T47D (cell line): ENCODE results near the gene CASP8AP2.
A peak's percentile ranks its signal among the peaks of the same experiment; 100 is the strongest.
"Not testable (repeated sequence)": the region's sequence is repeated elsewhere in the genome, so short reads cannot be mapped to it uniquely, and the experiment has no call there.

Experiments used
- DNase-seq, 2 experiments: peaks; one replicate each; pipeline versions ENCODE4 v3.0.0 to v3.0.0-alpha.2; 2011 to 2012; ENCODE audit warnings: low read depth in 1 of 2, low spot score in 1 of 2
- JUND ChIP-seq: IDR thresholded peaks from 2 replicates; pipeline ENCODE4 v1.6.1; 2012; ENCODE audit warnings: low read depth
- in situ Hi-C: cut with HindIII; loops from 2 replicates; pipeline ENCODE4 v1.10.0; 2016; ENCODE audit warnings: low sequenced_read_pairs, low pct_unique_long_range_greater_than_20kb

Gene CASP8AP2

DNA sequence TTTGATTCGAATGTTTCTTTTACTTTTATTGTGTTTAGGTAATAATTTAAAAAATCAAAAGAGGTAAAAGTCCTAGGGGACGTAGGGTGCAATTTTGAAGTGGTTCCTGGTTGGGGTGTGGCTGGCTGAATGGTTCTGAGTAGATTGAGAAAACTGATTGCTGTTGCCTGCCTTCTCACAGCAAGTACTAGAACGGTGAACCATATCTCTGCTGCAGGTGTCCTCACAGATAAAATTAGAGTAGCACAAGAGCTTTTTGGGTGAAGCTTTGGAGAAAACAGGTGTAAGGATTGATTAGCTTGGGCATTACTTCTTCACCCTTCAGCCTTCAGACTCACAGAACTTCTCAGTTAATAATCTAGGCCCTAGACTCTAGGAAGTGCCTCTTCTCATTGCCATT is 44.8 kb downstream of the CASP8AP2 start:
- in situ Hi-C loops = no loop called here
- no peak for DNase-seq
- no peak for TF ChIP-seq JUND

DNA sequence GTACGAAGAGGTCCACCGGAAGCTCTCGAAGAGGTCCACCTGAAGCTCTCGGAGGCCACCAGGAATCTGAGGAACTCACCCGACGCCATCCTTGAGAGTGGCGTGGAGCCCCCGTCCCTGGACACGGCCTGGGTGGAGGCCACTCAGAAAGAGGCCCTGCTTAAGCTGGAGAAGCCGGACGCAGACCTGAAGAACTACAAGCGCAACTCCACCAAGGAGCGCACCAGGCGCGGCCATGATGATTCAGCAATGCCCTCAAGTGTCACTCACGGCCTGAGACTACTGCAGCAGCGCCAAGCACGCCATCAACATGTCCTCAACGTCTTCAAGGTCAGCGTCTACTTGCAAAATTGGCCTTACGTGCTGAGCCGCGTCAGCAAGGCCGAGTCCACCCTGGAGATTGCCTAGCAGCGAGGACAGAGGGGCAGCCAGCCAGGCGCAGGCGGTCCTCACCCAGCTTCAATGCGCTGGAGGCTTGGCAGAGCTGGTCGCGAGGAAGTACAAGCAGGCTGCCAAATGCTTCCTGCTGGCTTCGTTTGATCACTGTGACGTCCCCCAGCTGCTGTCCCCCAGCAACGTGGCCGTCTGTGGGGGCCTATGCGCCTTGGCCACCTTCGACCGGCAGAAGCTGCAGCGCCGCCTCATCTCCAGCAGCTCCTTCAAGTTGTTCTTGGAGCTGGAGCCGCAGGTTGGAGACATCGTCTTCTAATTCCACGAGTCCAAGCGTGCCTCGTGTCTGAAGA is 56.9 kb downstream of the CASP8AP2 start:
- in situ Hi-C loops = no loop called here
- DNase-seq = no peak
- TF ChIP-seq JUND = no peak

DNA sequence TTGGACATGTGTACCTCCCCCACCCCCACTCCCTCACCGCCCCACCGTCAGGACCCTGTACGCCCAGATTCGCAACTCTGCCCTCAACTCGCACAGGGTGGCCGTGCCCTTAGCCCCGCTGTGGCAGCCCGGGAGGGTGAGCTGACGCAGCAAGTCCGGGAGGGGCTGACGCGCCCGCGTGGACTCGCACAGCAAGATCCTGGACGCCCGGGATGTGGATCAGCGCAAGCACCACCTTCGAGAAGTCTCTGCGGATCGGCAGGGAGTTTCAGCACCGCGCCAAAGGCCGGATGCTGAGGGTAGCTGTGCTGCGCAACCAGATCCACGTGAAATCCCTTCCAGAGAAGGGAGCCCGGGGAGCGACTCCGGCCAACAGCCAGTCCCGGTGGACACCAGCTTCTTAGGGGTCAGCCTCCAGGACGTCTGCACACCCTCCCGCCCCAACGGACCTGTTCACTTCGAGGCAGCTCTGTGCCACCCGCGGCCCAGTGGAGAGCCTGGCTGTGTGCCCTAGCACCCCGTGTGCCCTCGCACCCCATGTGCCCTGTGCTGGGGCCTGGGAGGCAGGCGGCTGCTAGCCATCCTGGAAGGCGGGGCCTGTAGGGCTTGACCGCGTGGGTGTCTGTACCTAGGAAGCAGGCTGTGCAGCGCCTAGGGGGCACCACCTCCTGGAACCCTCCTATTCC is 57.9 kb downstream of the CASP8AP2 start:
- in situ Hi-C loops = no loop called here
- TF ChIP-seq JUND = no peak
- no peak for DNase-seq

DNA sequence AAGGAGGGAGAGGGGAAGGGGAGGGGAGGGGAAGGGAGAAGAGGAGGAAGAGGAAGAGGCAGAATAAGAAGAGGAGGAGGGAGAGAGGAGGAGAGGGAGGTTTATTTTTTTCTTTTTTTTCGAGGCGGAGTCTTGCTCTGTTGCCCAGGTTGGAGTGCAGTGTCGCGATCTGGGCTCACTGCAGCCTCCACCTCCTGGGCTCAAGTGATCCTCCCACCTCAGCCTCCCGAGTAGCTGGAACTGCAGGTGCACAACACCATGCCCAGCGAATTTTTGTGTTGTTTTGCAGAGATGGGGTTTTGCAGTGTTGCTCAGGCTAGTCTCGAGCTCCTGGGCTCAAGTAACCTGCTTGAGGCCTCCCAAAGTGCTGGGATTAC is 58.4 kb downstream of the CASP8AP2 start:
- no peak for TF ChIP-seq JUND
- DNase-seq = no peak
- in situ Hi-C loops = no loop called here

DNA sequence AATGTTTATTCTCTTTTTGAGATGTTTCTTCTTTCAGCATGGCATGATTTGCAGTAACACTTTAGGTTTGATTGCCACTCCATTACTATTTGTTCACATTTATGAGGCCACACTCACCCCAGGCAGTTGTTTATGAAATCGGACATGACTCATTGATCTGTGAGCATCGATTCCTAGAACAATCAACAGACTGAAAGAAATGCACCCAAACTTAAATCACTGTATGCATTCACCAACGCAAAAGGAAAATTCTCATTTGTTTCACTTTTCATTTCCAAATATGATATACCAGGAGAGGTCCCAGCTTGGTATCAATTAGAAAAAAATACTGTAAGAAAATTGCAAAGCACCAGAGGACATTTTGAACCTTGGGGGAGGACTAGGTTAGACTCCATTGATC is 59.2 kb downstream of the CASP8AP2 start:
- no peak for DNase-seq
- in situ Hi-C loops = no loop called here
- TF ChIP-seq JUND = no peak

DNA sequence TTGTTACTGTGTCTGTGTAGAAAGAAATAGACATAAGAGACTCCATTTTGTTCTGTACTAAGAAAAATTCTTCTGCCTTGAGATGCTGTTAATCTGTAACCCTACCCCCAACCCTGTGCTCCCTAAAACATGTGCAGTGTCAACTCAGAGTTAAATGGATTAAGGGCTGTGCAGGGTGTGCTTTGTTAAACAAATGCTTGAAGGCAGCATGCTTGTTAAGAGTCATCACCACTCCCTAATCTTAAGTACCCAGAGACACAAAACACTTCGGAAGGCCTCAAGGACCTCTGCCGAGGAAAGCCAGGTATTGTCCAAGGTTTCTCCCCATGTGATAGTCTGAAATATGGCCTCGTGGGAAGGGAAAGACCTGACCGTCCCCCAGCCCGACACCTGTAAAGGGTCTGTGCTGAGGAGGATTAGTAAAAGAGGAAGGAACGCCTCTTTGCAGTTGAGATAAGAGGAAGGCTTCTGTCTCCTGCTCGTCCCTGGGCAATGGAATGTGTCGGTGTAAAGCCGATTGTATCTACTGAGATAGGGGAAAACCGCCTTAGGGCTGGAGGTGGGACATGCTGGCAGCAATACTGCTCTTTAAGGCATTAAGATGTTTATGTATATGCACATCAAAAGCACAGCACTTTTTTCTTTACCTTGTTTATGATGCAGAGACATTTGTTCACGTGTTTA is 61.3 kb downstream of the CASP8AP2 start:
- in situ Hi-C loops, DNase-seq: not testable (repeated sequence)

DNA sequence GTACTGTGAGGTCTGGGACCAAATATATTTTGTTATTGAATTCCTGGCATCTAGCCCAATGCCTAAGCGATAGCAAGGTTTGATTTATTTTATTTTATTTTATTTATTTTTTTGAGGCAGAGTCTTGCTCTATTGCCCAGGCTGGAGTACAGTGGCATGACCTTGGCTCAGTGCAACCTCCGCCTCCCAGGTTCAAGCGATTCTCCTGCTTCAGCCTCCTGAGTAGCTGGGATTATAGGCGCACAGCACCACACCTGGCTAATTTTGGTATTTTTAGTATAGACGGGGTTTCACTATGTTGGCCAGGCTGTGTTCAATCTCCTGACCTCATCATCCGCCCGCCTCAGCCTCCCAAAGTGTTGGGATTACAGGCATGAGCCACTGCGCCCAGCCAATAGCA is 62.9 kb downstream of the CASP8AP2 start:
- DNase-seq, in situ Hi-C loops: not testable (repeated sequence)

DNA sequence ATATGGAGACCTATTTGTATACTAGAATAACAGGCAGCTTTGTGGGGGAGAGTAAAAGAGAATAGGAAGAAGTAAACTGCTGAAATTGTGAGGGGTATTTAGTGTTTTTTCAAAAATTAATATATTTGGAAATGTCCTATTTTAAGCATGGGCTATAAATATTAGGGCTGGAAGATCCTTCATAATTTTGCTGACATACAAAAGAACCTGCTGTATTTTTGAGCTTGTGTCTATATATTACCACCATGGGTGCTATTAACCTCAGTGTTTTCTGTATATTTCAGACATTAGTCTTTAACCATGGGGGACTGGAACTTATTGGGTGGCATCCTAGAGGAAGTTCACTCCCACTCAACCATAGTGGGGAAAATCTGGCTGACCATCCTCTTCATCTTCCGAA is 64.5 kb downstream of the CASP8AP2 start, which contains the start of gene GJA10:
GJA10 (plus strand) TSS at position 301 of the 400 bp plus-strand sequence; CDS start at position 301, 0 bp downstream.
- in situ Hi-C loops = no loop called here
- no peak for TF ChIP-seq JUND
- DNase-seq = no peak

DNA sequence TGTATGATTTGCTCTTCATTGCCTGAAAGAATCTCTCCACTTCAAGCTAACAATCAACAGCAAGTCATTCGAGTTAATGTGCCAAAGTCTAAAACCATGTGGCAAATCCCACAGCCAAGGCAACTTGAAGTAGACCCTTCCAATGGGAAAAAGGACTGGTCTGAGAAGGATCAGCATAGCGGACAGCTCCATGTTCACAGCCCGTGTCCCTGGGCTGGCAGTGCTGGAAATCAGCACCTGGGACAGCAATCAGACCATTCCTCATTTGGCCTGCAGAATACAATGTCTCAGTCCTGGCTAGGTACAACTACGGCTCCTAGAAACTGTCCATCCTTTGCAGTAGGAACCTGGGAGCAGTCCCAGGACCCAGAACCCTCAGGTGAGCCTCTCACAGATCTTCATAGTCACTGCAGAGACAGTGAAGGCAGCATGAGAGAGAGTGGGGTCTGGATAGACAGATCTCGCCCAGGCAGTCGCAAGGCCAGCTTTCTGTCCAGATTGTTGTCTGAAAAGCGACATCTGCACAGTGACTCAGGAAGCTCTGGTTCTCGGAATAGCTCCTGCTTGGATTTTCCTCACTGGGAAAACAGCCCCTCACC is 65.7 kb downstream of the CASP8AP2 start:
- in situ Hi-C loops = no loop called here

DNA sequence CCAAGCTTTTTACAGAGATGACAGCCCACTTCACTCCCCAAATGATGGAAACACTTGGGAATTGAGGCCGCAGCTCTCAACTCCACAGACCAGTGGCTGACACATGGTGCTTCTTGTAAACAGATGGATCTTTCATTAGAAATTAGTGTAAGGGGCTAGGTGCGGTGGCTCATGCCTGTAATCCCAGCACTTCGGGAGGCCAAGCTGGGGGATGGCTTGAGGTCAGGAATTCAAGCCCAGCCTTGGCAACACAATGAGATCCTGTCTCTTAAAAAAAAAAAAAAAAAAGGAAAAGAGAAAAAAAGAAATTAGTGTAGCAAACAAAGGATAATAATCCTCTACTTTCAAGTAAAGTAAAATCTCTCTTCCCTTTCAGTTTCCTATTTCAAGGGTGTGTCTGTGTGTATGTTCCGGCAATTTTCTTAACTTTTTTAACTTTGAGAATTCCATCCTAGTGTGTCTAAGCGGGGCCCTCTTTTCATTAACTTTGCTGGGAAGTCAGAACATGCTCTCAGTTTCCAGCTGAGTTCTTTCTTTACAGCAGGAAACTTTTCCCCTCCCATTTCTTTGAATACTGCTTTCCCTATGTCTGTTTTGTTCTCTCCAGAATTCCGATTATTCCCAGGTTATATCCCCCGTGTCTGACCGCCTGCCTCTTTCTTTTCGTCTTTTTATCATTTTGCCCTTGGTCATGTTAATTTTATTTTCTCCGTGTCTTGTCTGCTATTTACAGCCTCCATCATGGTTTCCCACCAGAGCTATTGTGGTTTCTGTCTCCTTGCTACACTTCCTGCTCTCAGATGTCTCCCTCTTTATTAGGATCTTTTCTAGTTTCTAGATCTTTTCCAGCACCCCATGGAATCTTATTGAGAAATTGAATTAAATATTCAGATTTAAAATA is 80.6 kb downstream of the CASP8AP2 start:
- DNase-seq, in situ Hi-C loops: not testable (repeated sequence)

More for the DNA sequence above, 65.7 kb downstream of the CASP8AP2 start:
- peak; percentile 44 to 77 for DNase-seq
- no peak for TF ChIP-seq JUND

DNA sequence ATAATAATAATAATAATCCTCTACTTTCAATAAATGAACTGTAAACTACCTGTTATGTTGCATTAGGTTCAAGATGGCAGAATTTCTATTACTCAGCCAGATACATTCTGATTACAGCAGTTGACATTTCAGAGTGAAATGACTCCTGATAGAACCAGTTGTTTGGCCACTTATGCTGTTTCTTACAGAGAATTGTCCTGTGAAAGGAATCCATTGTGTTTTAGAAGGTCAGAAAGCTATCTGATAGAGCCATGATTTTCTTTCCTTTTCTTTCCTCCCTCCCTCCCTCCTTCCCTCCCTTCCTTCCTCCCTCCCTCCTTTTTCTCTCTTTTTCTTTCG is 81.2 kb downstream of the CASP8AP2 start:
- in situ Hi-C loops = no loop called here
- no peak for DNase-seq
- no peak for TF ChIP-seq JUND

DNA sequence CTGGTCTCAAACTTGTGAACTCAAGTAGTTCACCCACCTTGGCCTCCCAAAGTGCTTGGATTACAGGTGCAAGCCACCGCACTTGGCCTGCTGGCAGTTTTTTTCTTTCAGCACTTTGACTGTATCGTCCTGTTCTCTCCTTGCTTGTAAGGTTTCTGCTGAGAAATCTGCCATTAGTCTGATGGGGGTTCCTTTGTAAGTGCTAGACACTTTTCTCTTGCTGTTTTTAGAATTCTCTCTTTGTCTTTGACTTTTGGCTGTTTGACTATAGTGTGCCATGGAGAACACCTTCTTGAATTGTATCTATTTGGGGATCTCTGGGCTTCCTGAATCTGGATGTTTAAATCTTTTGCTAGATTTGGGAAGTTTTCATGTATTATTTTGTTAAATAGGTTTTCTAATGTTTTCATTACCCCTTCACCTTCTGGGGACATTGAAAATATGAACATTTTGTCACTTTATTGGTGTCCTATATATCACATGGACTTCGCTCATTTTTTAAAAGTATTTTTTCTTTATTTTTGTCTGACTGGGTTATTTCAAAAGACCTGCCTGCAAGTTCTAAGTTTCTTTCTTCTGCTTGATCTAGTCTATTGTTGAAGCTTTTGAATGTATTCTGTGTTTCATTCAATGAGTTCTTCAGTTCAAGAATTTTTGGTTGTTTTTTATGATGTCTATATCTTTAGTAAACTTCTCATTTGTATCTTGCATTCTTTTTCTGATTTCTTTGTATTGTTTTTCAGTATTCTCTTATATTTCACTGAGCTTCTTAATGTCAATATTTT is 86.6 kb downstream of the CASP8AP2 start:
- TF ChIP-seq JUND = no peak
- in situ Hi-C loops = no loop called here
- no peak for DNase-seq
